K562 (cell line): ENCODE measurements around the gene ABCE1. TPM values are rescaled to one million over a fixed set of nuclear protein-coding genes. Genes with fewer than 3 reads are reported as not detected.

Experiments
- ARNT ChIP-seq, 2 experiments: fragments of 450-650 bp; IDR thresholded peaks; 2 replicates each; pipeline ENCODE4 v1.6.1; 2016; ENCODE audit warnings: mild to moderate bottlenecking in 1 of 2
- BRD9 ChIP-seq: fragments of 450-650 bp; IDR thresholded peaks from 2 replicates; pipeline ENCODE4 v1.6.1; 2018; ENCODE audit warnings: low read depth; ENCODE audit not compliant: partially characterized antibody
- CREB1 ChIP-seq, 2 experiments: sonication (generic) in 1 of 2; formaldehyde crosslinking in 1 of 2; IDR thresholded peaks; 2 replicates each; pipeline versions ENCODE4 v1.6.1 to v1.8.0; 2012 to 2022; ENCODE audit warnings: inconsistent platforms in 1 of 2, mild to moderate bottlenecking in 1 of 2, missing genetic modification reagents in 1 of 2, moderate library complexity in 1 of 2
- SFPQ ChIP-seq: fragments of 200-400 bp; formaldehyde crosslinking; IDR thresholded peaks from 2 replicates; pipeline ENCODE4 v1.6.1; 2017; ENCODE audit warnings: mild to moderate bottlenecking, low read depth, low read length, moderate library complexity
- ZNF165 ChIP-seq: fragments of 250-450 bp; sonication (Bioruptor Pico); IDR thresholded peaks from 2 replicates; pipeline ENCODE4 v1.4.0; 2020; ENCODE audit warnings: borderline replicate concordance
- ZNF431 ChIP-seq: sonication (generic); formaldehyde crosslinking; IDR thresholded peaks from 2 replicates; pipeline ENCODE4 v1.8.0; 2022; ENCODE audit warnings: mild to moderate bottlenecking, missing genetic modification reagents
- polyA plus RNA-seq, 8 experiments: library from polyadenylated mRNA; depleted of rRNA in 4 of 8; stranded (reverse) in 5 of 8; unstranded in 3 of 8; fragments of >200 nt; fragmentation: Nextera tagmentation in 2 of 8; fragmentation: Illumina TruSeq in 1 of 8; extraction: Ambion mirVana in 2 of 8; extraction: Trizol in 1 of 8; gene quantifications; 2 replicates each; pipeline versions ENCODE4 v1.2.1 to v1.2.3, GENCODE V29; 2011 to 2014; ENCODE audit warnings: inconsistent platforms in 1 of 8, missing spikeins in 1 of 8
- total RNA-seq, 7 experiments: library from RNA; depleted of rRNA in 6 of 7; stranded (reverse); fragments of >200 nt in 6 of 7; fragmentation: Illumina TruSeq in 2 of 7; extraction: Trizol in 2 of 7; gene quantifications; 2 replicates each; pipeline versions ENCODE4 v1.2.1 to v1.2.3, GENCODE V29; 2011 to 2021; ENCODE audit warnings: low replicate concordance in 1 of 7
- TF ChIP-seq, protein P1 (sequence below), 2 experiments: fragments of 450-650 bp in 1 of 2; sonication (generic) in 1 of 2; formaldehyde crosslinking in 1 of 2; IDR thresholded peaks; 2 replicates each; pipeline versions ENCODE4 v1.7.1 to v1.9.0; 2016 to 2022; ENCODE audit warnings: inconsistent platforms in 1 of 2, mild to moderate bottlenecking in 1 of 2, missing genetic modification reagents in 1 of 2

The ABCE1 gene
- total and polyA plus RNA-seq, 9 of the 15 experiments (the other 6 are each of a cell fraction or from before 2014, with no cell fraction given): 134 to 256 (median 169) TPM

DNA sequence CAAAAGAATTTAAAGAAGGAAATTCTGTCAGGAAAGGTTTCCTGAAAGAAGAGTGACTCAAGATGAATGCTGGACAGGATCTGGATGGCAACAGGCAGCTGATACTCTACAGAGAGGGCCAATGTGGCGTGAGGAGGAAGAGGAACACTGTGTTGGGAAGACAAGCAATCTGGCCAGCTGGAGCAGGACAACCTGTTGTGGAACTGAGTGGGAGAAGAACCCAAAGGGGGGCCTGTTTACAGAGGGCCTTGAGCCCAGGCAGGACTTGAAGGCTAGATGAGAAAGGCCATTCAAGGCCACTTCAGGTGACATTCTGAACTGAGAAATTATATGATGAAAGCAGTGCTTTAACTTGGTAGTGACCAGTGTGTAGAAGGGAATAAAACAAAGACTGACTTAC lies 73.8 kb downstream of the ABCE1 start (continued):
- TF ChIP-seq, protein P1, sequence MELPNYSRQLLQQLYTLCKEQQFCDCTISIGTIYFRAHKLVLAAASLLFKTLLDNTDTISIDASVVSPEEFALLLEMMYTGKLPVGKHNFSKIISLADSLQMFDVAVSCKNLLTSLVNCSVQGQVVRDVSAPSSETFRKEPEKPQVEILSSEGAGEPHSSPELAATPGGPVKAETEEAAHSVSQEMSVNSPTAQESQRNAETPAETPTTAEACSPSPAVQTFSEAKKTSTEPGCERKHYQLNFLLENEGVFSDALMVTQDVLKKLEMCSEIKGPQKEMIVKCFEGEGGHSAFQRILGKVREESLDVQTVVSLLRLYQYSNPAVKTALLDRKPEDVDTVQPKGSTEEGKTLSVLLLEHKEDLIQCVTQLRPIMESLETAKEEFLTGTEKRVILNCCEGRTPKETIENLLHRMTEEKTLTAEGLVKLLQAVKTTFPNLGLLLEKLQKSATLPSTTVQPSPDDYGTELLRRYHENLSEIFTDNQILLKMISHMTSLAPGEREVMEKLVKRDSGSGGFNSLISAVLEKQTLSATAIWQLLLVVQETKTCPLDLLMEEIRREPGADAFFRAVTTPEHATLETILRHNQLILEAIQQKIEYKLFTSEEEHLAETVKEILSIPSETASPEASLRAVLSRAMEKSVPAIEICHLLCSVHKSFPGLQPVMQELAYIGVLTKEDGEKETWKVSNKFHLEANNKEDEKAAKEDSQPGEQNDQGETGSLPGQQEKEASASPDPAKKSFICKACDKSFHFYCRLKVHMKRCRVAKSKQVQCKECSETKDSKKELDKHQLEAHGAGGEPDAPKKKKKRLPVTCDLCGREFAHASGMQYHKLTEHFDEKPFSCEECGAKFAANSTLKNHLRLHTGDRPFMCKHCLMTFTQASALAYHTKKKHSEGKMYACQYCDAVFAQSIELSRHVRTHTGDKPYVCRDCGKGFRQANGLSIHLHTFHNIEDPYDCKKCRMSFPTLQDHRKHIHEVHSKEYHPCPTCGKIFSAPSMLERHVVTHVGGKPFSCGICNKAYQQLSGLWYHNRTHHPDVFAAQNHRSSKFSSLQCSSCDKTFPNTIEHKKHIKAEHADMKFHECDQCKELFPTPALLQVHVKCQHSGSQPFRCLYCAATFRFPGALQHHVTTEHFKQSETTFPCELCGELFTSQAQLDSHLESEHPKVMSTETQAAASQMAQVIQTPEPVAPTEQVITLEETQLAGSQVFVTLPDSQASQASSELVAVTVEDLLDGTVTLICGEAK (IDR thresholded peaks at IDR 0.05): no peak
- TF ChIP-seq, protein P1 (CRISPR knock-in tag; IDR thresholded peaks at IDR 0.05): no peak
- TF ChIP-seq SFPQ (no peak), CREB1 (IDR thresholded peaks at IDR 0.05) (no peak), CREB1 (CRISPR knock-in tag; IDR thresholded peaks at IDR 0.05) (no peak), ZNF431 (CRISPR knock-in tag) (no peak), ZNF165 (CRISPR knock-in tag) (no peak), BRD9 (no peak), ARNT (IDR thresholded peaks at IDR 0.05) (no peak)
